H1 (cell line): ENCODE results near the gene SLC2A4RG. TPM values are rescaled to one million over a fixed set of nuclear protein-coding genes. Genes with fewer than 3 reads are reported as not detected.

ENCODE experiments used
- CTCF ChIA-PET: fragments of 300-600 bp; sonication (Branson Sonifier 250); formaldehyde crosslinking; loops from one replicate; lab custom pipeline; 2021; ENCODE audit not compliant: partially characterized antibody; lab: Charles Lee
- POLR2A ChIA-PET: fragments of 300-600 bp; sonication (Branson Sonifier 250); formaldehyde crosslinking; loops from one replicate; lab custom pipeline; 2021; ENCODE audit warnings: inconsistent platforms; ENCODE audit not compliant: partially characterized antibody; lab: Charles Lee
- DNase-seq, 2 experiments: peaks; one replicate each; pipeline versions ENCODE4 v3.0.0 to v3.0.0-alpha.2; 2010 to 2022; ENCODE audit warnings: low spot score in 2 of 2, low read depth in 1 of 2, mixed read lengths in 1 of 2
- FAIRE-seq: peaks from 2 replicates; lab custom pipeline; 2011; peaks lifted over from hg19 to GRCh38; lab: Jason Lieb, UNC
- H2AFZ ChIP-seq: 2 replicates; pipeline ENCODE4 v1.8.1; 2012; ENCODE audit warnings: low read length, inconsistent platforms
- H2AK5ac ChIP-seq: 2 replicates; pipeline ENCODE4 v1.6.1; 2013; ENCODE audit warnings: low read depth, low read length
- H2BK120ac ChIP-seq: replicated peaks from 2 replicates; pipeline ENCODE3; 2013; ENCODE audit warnings: low read depth, low read length, inconsistent platforms
- H2BK12ac ChIP-seq: 2 replicates; pipeline ENCODE4 v1.6.1; 2013; ENCODE audit warnings: low read depth, low read length
- H2BK15ac ChIP-seq: 2 replicates; pipeline ENCODE4 v1.6.1; 2013; ENCODE audit warnings: low read length
- H2BK20ac ChIP-seq: 2 replicates; pipeline ENCODE4 v1.6.1; 2013; ENCODE audit warnings: low read length
- H2BK5ac ChIP-seq: 2 replicates; pipeline ENCODE4 v1.6.1; 2013; ENCODE audit warnings: low read depth, low read length
- H3K14ac ChIP-seq: 2 replicates; pipeline ENCODE4 v1.6.1; 2013; ENCODE audit warnings: inconsistent platforms; ENCODE audit not compliant: insufficient read length
- H3K18ac ChIP-seq: 2 replicates; pipeline ENCODE4 v1.6.1; 2013; ENCODE audit warnings: low read length; ENCODE audit errors: extremely low read depth
- H3K23ac ChIP-seq: 2 replicates; pipeline ENCODE4 v1.6.1; 2013; ENCODE audit warnings: inconsistent platforms; ENCODE audit not compliant: insufficient read length
- H3K23me2 ChIP-seq: 2 replicates; pipeline ENCODE4 v1.6.1; 2013; ENCODE audit warnings: low read depth, low read length
- H3K27ac ChIP-seq: 2 replicates; pipeline ENCODE4 v1.6.1; 2011; ENCODE audit warnings: low read depth, low read length, inconsistent platforms
- H3K27me3 ChIP-seq, 4 experiments: replicated peaks in 1 of 4; 1 replicate in 1 of 4; 2 replicates in 3 of 4; pipeline versions ENCODE4 v1.6.1 to v1.8.1; 2011 to 2013; ENCODE audit warnings: low read length in 3 of 4, mild to moderate bottlenecking in 3 of 4, inconsistent platforms in 2 of 4, mixed read lengths in 2 of 4, moderate library complexity in 1 of 4; ENCODE audit not compliant: control insufficient read depth in 3 of 4, insufficient read depth in 3 of 4; ENCODE audit errors: extremely low read depth in 1 of 4
- H3K36me3 ChIP-seq, 4 experiments: 2 replicates each; pipeline versions ENCODE4 v1.6.1 to v1.8.1; 2011 to 2013; ENCODE audit warnings: mild to moderate bottlenecking in 4 of 4, low read length in 3 of 4, moderate library complexity in 2 of 4, control low read depth in 1 of 4, inconsistent platforms in 1 of 4; ENCODE audit not compliant: insufficient read depth in 4 of 4, control insufficient read depth in 2 of 4
- H3K4ac ChIP-seq: replicated peaks from 2 replicates; pipeline ENCODE3; 2013; ENCODE audit warnings: low read length, low read depth, mixed read lengths, inconsistent platforms; ENCODE audit not compliant: insufficient read length
- H3K4me1 ChIP-seq, 4 experiments: replicated peaks in 1 of 4; 1 replicate in 1 of 4; 2 replicates in 3 of 4; pipeline versions ENCODE4 v1.6.1 to v1.8.1; 2011 to 2013; ENCODE audit warnings: low read length in 3 of 4, inconsistent platforms in 2 of 4, mixed read lengths in 1 of 4; ENCODE audit not compliant: insufficient read depth in 4 of 4, control insufficient read depth in 3 of 4
- H3K4me2 ChIP-seq, 2 experiments: 2 replicates each; pipeline versions ENCODE4 v1.6.1 to v1.8.1; 2011 to 2013; ENCODE audit warnings: low read depth in 2 of 2, low read length in 2 of 2, control low read depth in 1 of 2, inconsistent platforms in 1 of 2, mild to moderate bottlenecking in 1 of 2; ENCODE audit not compliant: insufficient read depth in 1 of 2
- H3K4me3 ChIP-seq, 4 experiments: fragments of 200-600, 300-600 bp in 1 of 4; sonication (generic), shearing (Covaris generic), sonication (Bioruptor Twin) in 1 of 4; 2 replicates each; pipeline versions ENCODE4 v1.5.1 to v1.8.1; 2011 to 2016; ENCODE audit warnings: low read length in 4 of 4, low read depth in 3 of 4, control low read depth in 2 of 4, inconsistent platforms in 2 of 4, mild to moderate bottlenecking in 2 of 4, mixed read lengths in 1 of 4, moderate library complexity in 1 of 4; ENCODE audit not compliant: insufficient read depth in 2 of 4; ENCODE audit errors: extremely low read depth in 1 of 4
- H3K56ac ChIP-seq: replicated peaks from 2 replicates; pipeline ENCODE3; 2013; ENCODE audit warnings: low read depth, mild to moderate bottlenecking, mixed read lengths, low read length, inconsistent platforms; ENCODE audit not compliant: insufficient read length
- H3K79me1 ChIP-seq: 2 replicates; pipeline ENCODE4 v1.6.1; 2013; ENCODE audit warnings: low read depth, low read length, control low read depth
- H3K79me2 ChIP-seq, 2 experiments: 2 replicates each; pipeline versions ENCODE4 v1.6.1 to v1.8.1; 2012 to 2013; ENCODE audit warnings: low read length in 2 of 2, mild to moderate bottlenecking in 2 of 2, inconsistent platforms in 1 of 2; ENCODE audit not compliant: insufficient read depth in 2 of 2, control insufficient read depth in 1 of 2
- H3K9ac ChIP-seq, 4 experiments: replicated peaks in 1 of 4; 1 replicate in 1 of 4; 2 replicates in 3 of 4; pipeline versions ENCODE4 v1.6.1 to v1.8.1; 2011 to 2013; ENCODE audit warnings: low read depth in 3 of 4, low read length in 3 of 4, control low read depth in 2 of 4, mild to moderate bottlenecking in 2 of 4, moderate library complexity in 2 of 4, inconsistent platforms in 1 of 4; ENCODE audit errors: extremely low read depth in 1 of 4
- H3K9me3 ChIP-seq, 2 experiments: 2 replicates each; pipeline versions ENCODE4 v1.6.1 to v1.8.1; 2012 to 2013; ENCODE audit warnings: mild to moderate bottlenecking in 2 of 2, moderate library complexity in 2 of 2, control low read depth in 1 of 2, inconsistent platforms in 1 of 2, low read depth in 1 of 2, low read length in 1 of 2, mixed read lengths in 1 of 2; ENCODE audit not compliant: insufficient read depth in 2 of 2
- H4K20me1 ChIP-seq, 2 experiments: replicated peaks in 1 of 2; 2 replicates each; pipeline versions ENCODE3 to v1.8.1; 2011 to 2013; ENCODE audit warnings: inconsistent platforms in 2 of 2, low read length in 2 of 2, mild to moderate bottlenecking in 1 of 2; ENCODE audit not compliant: insufficient read depth in 2 of 2, control insufficient read depth in 1 of 2
- H4K5ac ChIP-seq: 2 replicates; pipeline ENCODE4 v1.6.1; 2013; ENCODE audit warnings: low read length, low read depth, mixed read lengths, inconsistent platforms; ENCODE audit not compliant: insufficient read length
- H4K8ac ChIP-seq: 2 replicates; pipeline ENCODE4 v1.8.0; 2013; ENCODE audit warnings: mild to moderate bottlenecking, moderate library complexity, low read length, inconsistent platforms; ENCODE audit not compliant: insufficient read depth; ENCODE audit errors: extremely low read depth
- H4K91ac ChIP-seq: replicated peaks from 2 replicates; pipeline ENCODE3; 2013; ENCODE audit warnings: low read length, mixed read lengths, inconsistent platforms; ENCODE audit not compliant: insufficient read length
- POLR2A ChIP-seq, 2 experiments: IDR thresholded peaks; 1 replicate in 1 of 2; 2 replicates in 1 of 2; pipeline ENCODE4 v1.6.1; 2011; ENCODE audit warnings: low read depth in 2 of 2, low read length in 2 of 2, mild to moderate bottlenecking in 2 of 2; ENCODE audit errors: control extremely low read depth in 1 of 2
- RXRA ChIP-seq: IDR thresholded peaks from 2 replicates; pipeline ENCODE4 v1.6.1; 2011; ENCODE audit warnings: low read depth, mild to moderate bottlenecking, low read length, moderate library complexity; ENCODE audit not compliant: insufficient read depth
- WGBS, 2 experiments: shearing (Covaris generic) in 1 of 2; methylation state at CpG; one replicate each; pipeline versions ENCODE4 v1.1.6 to v1.1.7; 2013 to 2015; ENCODE audit warnings: low lambda C conversion rate in 2 of 2, mixed read lengths in 2 of 2, inconsistent platforms in 1 of 2, low coverage in 1 of 2, missing lambda C conversion rate in 1 of 2; ENCODE audit not compliant: insufficient replicate concordance in 2 of 2, insufficient coverage in 1 of 2, insufficient read length in 1 of 2; ENCODE audit errors: extremely low coverage in 1 of 2, missing lambda C conversion rate in 1 of 2; 5-methylcytosine and 5-hydroxymethylcytosine counted together
- polyA plus RNA-seq, 7 experiments: library from polyadenylated mRNA; depleted of rRNA in 3 of 7; stranded (reverse) in 5 of 7; unstranded in 2 of 7; fragments of >200 nt in 5 of 7; fragments of 200-250 nt in 2 of 7; gene quantifications; 1 replicate in 5 of 7; 2 replicates in 1 of 7; 4 replicates in 1 of 7; pipeline versions ENCODE4 v1.2.1 to v1.2.3, GENCODE V29; 2011 to 2013; ENCODE audit warnings: missing spikeins in 2 of 7, mixed read lengths in 2 of 7
- total RNA-seq: library from RNA; stranded (reverse); fragmentation: NEBNext Ultra II Directional; extraction: Animal tissue kit (Norgen Biotek cat#: 25700); gene quantifications from 2 replicates; pipeline ENCODE4 v1.2.1, GENCODE V29; 2021

SLC2A4RG gene
- total and polyA plus RNA-seq, 2 of the 8 experiments (the other 6 are each of a cell fraction or from before 2014, with no cell fraction given), result 15.9 to 29.1 TPM

GRCh38 chr20:63690898-63691710 is 48.5 kb upstream of the SLC2A4RG start:
- FAIRE-seq, result no peak

More at GRCh38 chr20:63690898-63691710, 48.5 kb upstream of the SLC2A4RG start:
- no peaks in the 10 kb centered on the region for H3K27me3 ChIP-seq
- no peak for DNase-seq
- H2BK20ac ChIP-seq, result no peak overlapping the region
- 0 out of 7 replicates have a peak overlapping the region, but pooled peaks of 1 of the 4 experiments have one; percentile 9 for H3K9ac ChIP-seq
- no peak overlapping the region for H4K5ac ChIP-seq
- H2BK12ac ChIP-seq, result no peak overlapping the region
- no peak overlapping the region for H3K23ac ChIP-seq
- ChIA-PET CTCF (interaction anchor here (0.8 to 1.1 kb wide), 2 partner anchors 9 to 347 kb away, joined by 3 to 4 read pairs; no protein-coding TSS in a partner anchor), POLR2A (interaction anchor here (0.7 to 3.5 kb wide), 7 partner anchors 9 to 170 kb away, joined by 3 to 15 read pairs (median 5); partner anchors contain the start of genes ARFRP1 and ZGPAT)
- H3K79me2 ChIP-seq, result no peaks in the 10 kb centered on the region
- H4K8ac ChIP-seq, result no peak overlapping the region
- H3K14ac ChIP-seq, result no peak overlapping the region
- H3K56ac ChIP-seq, result no peak overlapping the region
- peaks cover 0 to 3% (median 0%) of the 10 kb centered on the region in 4 experiments; a peak in 1 of 8 replicates for H3K36me3 ChIP-seq
- no peak overlapping the region for H3K27ac ChIP-seq
- no peak overlapping the region for H2BK120ac ChIP-seq
- H3K4me1 ChIP-seq, result peaks cover 0 to 4% (median under 1%) of the 10 kb centered on the region in 4 experiments; a peak in 3 of 7 replicates
- H2AFZ ChIP-seq, result no peak overlapping the region
- H3K9me3 ChIP-seq, result no peaks in the 10 kb centered on the region; a peak in 1 of 4 replicates
- peaks cover 3% of the 10 kb centered on the region; the same call in 1 of the 2 replicates for H3K23me2 ChIP-seq
- no peaks in the 10 kb centered on the region for H3K79me1 ChIP-seq
- no peak overlapping the region for H3K4me3 ChIP-seq
- no peak overlapping the region for H3K4me2 ChIP-seq
- H3K18ac ChIP-seq, result no peak overlapping the region
- H4K91ac ChIP-seq, result no peak overlapping the region
- H2BK5ac ChIP-seq, result no peak overlapping the region
- H2BK15ac ChIP-seq, result no peak overlapping the region
- H2AK5ac ChIP-seq, result no peak overlapping the region
- TF ChIP-seq RXRA (no peak), POLR2A (IDR thresholded peaks at IDR 0.05; ENCODE audit: control extremely low read depth in 1 of 2, low read depth in 2 of 2, low read length in 2 of 2) (0 out of 3 replicates have a peak, but pooled peaks of 1 of the 2 experiments have one; percentile 20)
- TF ChIP-seq, all 59 proteins: peak for 1
- Histone ChIP-seq H4K20me1 (peaks cover 0 to 7% of the 10 kb centered on the region in 2 experiments), H3K4ac (no peak overlapping the region)
- WGBS, 2 experiments, result 97% methylated on average over 15 of the region's 24 CpGs; no CpG with 5 or more reads in 1 of the 2 experiments
